SH-SY5Y (cell line): ENCODE data around the gene SRPRA.

Experiments
- GATA2 ChIP-seq: IDR thresholded peaks from 2 replicates; pipeline ENCODE4 v1.6.1; 2011; ENCODE audit warnings: mild to moderate bottlenecking, low read depth, low read length
- GATA3 ChIP-seq: IDR thresholded peaks from 2 replicates; pipeline ENCODE4 v1.6.1; 2011; ENCODE audit warnings: low read depth, mild to moderate bottlenecking, low read length, moderate library complexity

GRCh38 chr11:126317756-126318573, 49.3 kb upstream of the SRPRA start:
- TF ChIP-seq GATA2 (no peak), GATA3 (no peak)
